T-helper 22 cell (primary cell): ENCODE data around the gene B3GALNT1.
"Not testable (repeated sequence)": the region's sequence is repeated elsewhere in the genome, so short reads cannot be mapped to it uniquely, and the experiment has no call there.

Source experiments
- DNase-seq: peaks from one replicate; pipeline ENCODE4 v3.0.0-alpha.2; 2020; ENCODE audit warnings: low read depth

B3GALNT1 gene

GRCh38 chr3:161073181-161073580, 32.0 kb downstream of the B3GALNT1 start:
- no peak for DNase-seq

- DNase-seq: no peak
These were observed 32.4 kb downstream of the B3GALNT1 start for GRCh38 chr3:161072751-161073150.

GRCh38 chr3:161072211-161072621, 32.9 kb downstream of the B3GALNT1 start:
- no peak for DNase-seq

GRCh38 chr3:161070980-161071663, 34.0 kb downstream of the B3GALNT1 start:
- no peak for DNase-seq

- DNase-seq: no peak
These were observed 34.8 kb downstream of the B3GALNT1 start for GRCh38 chr3:161070252-161070930.

GRCh38 chr3:161069511-161070251, 35.5 kb downstream of the B3GALNT1 start:
- no peak for DNase-seq

GRCh38 chr3:161067335-161067734, 37.8 kb downstream of the B3GALNT1 start:
- DNase-seq: no peak

- no peak for DNase-seq
These were observed 38.2 kb downstream of the B3GALNT1 start for GRCh38 chr3:161066930-161067329.

GRCh38 chr3:161064413-161064812, 40.7 kb downstream of the B3GALNT1 start:
- DNase-seq: no peak

- DNase-seq: no peak
These were observed 50.1 kb downstream of the B3GALNT1 start for GRCh38 chr3:161054860-161055604.

- DNase-seq: no peak
These were observed 53.3 kb downstream of the B3GALNT1 start for GRCh38 chr3:161051856-161052255.

- DNase-seq: no peak
These were observed 54.2 kb downstream of the B3GALNT1 start for GRCh38 chr3:161050935-161051334.

- no peak for DNase-seq
These were observed 55.4 kb downstream of the B3GALNT1 start for GRCh38 chr3:161049683-161050248.

- no peak for DNase-seq
These were observed 61.7 kb downstream of the B3GALNT1 start for GRCh38 chr3:161043336-161044035.

GRCh38 chr3:161042023-161042501, 63.1 kb downstream of the B3GALNT1 start:
- no peak for DNase-seq

- DNase-seq: no peak
These were observed 66.4 kb downstream of the B3GALNT1 start for GRCh38 chr3:161038725-161039124.

- no peak for DNase-seq
These were observed 69.4 kb downstream of the B3GALNT1 start for GRCh38 chr3:161035711-161036110.

- not testable (repeated sequence) for DNase-seq
These were observed 70.1 kb downstream of the B3GALNT1 start for GRCh38 chr3:161034913-161035550.
